ENCODE measurements around the gene AGL.
"Not testable (repeated sequence)": the region's sequence is repeated elsewhere in the genome, so short reads cannot be mapped to it uniquely, and the experiment has no call there.

Gene AGL

GRCh38 chr1:99963041-99963795 is 113.1 kb downstream of the AGL start:
- H3K4me3 ChIP-seq (ENCODE audit: low read depth, low read length), result no peak overlapping the region
- H3K9ac ChIP-seq (ENCODE audit: low read length), result no peak overlapping the region
- H3K4me1 ChIP-seq (ENCODE audit: control insufficient read depth, insufficient read depth, low read length), result peaks cover 2% of the 10 kb centered on the region
- no peak overlapping the region for H3K27ac ChIP-seq (ENCODE audit: low read depth, low read length)
- no peaks in the 10 kb centered on the region for H3K36me3 ChIP-seq (ENCODE audit: control insufficient read depth, insufficient read depth, low read length)
- H3K27me3 ChIP-seq (ENCODE audit: control insufficient read depth, insufficient read depth, low read length), result no peaks in the 10 kb centered on the region
- H3K9me3 ChIP-seq (ENCODE audit: control insufficient read depth, insufficient read depth, low read depth, low read length), result no peaks in the 10 kb centered on the region

GRCh38 chr1:99964806-99965205 is 114.6 kb downstream of the AGL start:
- H3K9ac ChIP-seq (ENCODE audit: low read length), result no peak overlapping the region
- H3K27ac ChIP-seq (ENCODE audit: low read depth, low read length), result no peak overlapping the region
- H3K9me3 ChIP-seq (ENCODE audit: control insufficient read depth, insufficient read depth, low read depth, low read length), result no peaks in the 10 kb centered on the region
- no peaks in the 10 kb centered on the region for H3K36me3 ChIP-seq (ENCODE audit: control insufficient read depth, insufficient read depth, low read length)
- no peaks in the 10 kb centered on the region for H3K27me3 ChIP-seq (ENCODE audit: control insufficient read depth, insufficient read depth, low read length)
- H3K4me3 ChIP-seq (ENCODE audit: low read depth, low read length), result no peak overlapping the region
- H3K4me1 ChIP-seq (ENCODE audit: control insufficient read depth, insufficient read depth, low read length), result peaks cover 4% of the 10 kb centered on the region

- Histone ChIP-seq H3K27ac (ENCODE audit: low read depth, low read length) (no peak overlapping the region), H3K9ac (ENCODE audit: low read length) (no peak overlapping the region), H3K9me3 (ENCODE audit: control insufficient read depth, insufficient read depth, low read depth, low read length) (no peaks in the 10 kb centered on the region), H3K4me1 (ENCODE audit: control insufficient read depth, insufficient read depth, low read length) (peaks cover 7% of the 10 kb centered on the region), H3K36me3 (ENCODE audit: control insufficient read depth, insufficient read depth, low read length) (no peaks in the 10 kb centered on the region), H3K27me3 (ENCODE audit: control insufficient read depth, insufficient read depth, low read length) (no peaks in the 10 kb centered on the region), H3K4me3 (ENCODE audit: low read depth, low read length) (no peak overlapping the region)
These were observed 115.7 kb downstream of the AGL start for GRCh38 chr1:99965646-99966375.

- H3K9me3 ChIP-seq (ENCODE audit: control insufficient read depth, insufficient read depth, low read depth, low read length), result no peaks in the 10 kb centered on the region
- no peaks in the 10 kb centered on the region for H3K36me3 ChIP-seq (ENCODE audit: control insufficient read depth, insufficient read depth, low read length)
- H3K4me3 ChIP-seq (ENCODE audit: low read depth, low read length), result no peak overlapping the region
- no peaks in the 10 kb centered on the region for H3K27me3 ChIP-seq (ENCODE audit: control insufficient read depth, insufficient read depth, low read length)
- H3K4me1 ChIP-seq (ENCODE audit: control insufficient read depth, insufficient read depth, low read length), result peaks cover 8% of the 10 kb centered on the region
- no peak overlapping the region for H3K9ac ChIP-seq (ENCODE audit: low read length)
- no peak overlapping the region for H3K27ac ChIP-seq (ENCODE audit: low read depth, low read length)
These were observed 118.1 kb downstream of the AGL start for GRCh38 chr1:99968214-99968613.

- H3K9ac ChIP-seq (ENCODE audit: low read length), result peak overlapping the region; percentile 82
- H3K9me3 ChIP-seq (ENCODE audit: control insufficient read depth, insufficient read depth, low read depth, low read length), result no peaks in the 10 kb centered on the region
- H3K36me3 ChIP-seq (ENCODE audit: control insufficient read depth, insufficient read depth, low read length), result no peaks in the 10 kb centered on the region
- H3K4me1 ChIP-seq (ENCODE audit: control insufficient read depth, insufficient read depth, low read length), result peaks cover 8% of the 10 kb centered on the region
- no peaks in the 10 kb centered on the region for H3K27me3 ChIP-seq (ENCODE audit: control insufficient read depth, insufficient read depth, low read length)
- H3K27ac ChIP-seq (ENCODE audit: low read depth, low read length), result peak overlapping the region; percentile 11; the same call in 1 of the 2 replicates
- H3K4me3 ChIP-seq (ENCODE audit: low read depth, low read length), result peak overlapping the region; percentile 91
These were observed 119.1 kb downstream of the AGL start for GRCh38 chr1:99969260-99969728.

- Histone ChIP-seq H3K4me1 (ENCODE audit: control insufficient read depth, insufficient read depth, low read length) (peaks cover 8% of the 10 kb centered on the region), H3K27ac (ENCODE audit: low read depth, low read length) (peak within 1 kb of the TSS; percentile 11; the same call in 1 of the 2 replicates), H3K27me3 (ENCODE audit: control insufficient read depth, insufficient read depth, low read length) (no peaks in the 10 kb centered on the region), H3K9ac (ENCODE audit: low read length) (peak within 1 kb of the TSS; percentile 82), H3K36me3 (ENCODE audit: control insufficient read depth, insufficient read depth, low read length) (no peaks in the 10 kb centered on the region), H3K4me3 (ENCODE audit: low read depth, low read length) (peak within 1 kb of the TSS; percentile 91), H3K9me3 (ENCODE audit: control insufficient read depth, insufficient read depth, low read depth, low read length) (no peaks in the 10 kb centered on the region)
These were observed 119.8 kb downstream of the AGL start, which contains the start of gene SLC35A3 for GRCh38 chr1:99969729-99970621. Gene SLC35A3, plus strand, starts transcription at chr1:99969996. Its CDS starts 23,559 bp downstream, at chr1:99993555.

GRCh38 chr1:99970713-99971255 is 120.6 kb downstream of the AGL start:
- H3K4me3 ChIP-seq (ENCODE audit: low read depth, low read length), result peak overlapping the region; percentile 91
- no peak overlapping the region for H3K27ac ChIP-seq (ENCODE audit: low read depth, low read length)
- H3K27me3 ChIP-seq (ENCODE audit: control insufficient read depth, insufficient read depth, low read length), result no peaks in the 10 kb centered on the region
- peak overlapping the region; percentile 82 for H3K9ac ChIP-seq (ENCODE audit: low read length)
- H3K4me1 ChIP-seq (ENCODE audit: control insufficient read depth, insufficient read depth, low read length), result peaks cover 8% of the 10 kb centered on the region
- no peaks in the 10 kb centered on the region for H3K9me3 ChIP-seq (ENCODE audit: control insufficient read depth, insufficient read depth, low read depth, low read length)
- peaks cover 6% of the 10 kb centered on the region; the same call in 1 of the 2 replicates for H3K36me3 ChIP-seq (ENCODE audit: control insufficient read depth, insufficient read depth, low read length)

GRCh38 chr1:99972066-99972465 is 121.9 kb downstream of the AGL start:
- H3K4me1 ChIP-seq (ENCODE audit: control insufficient read depth, insufficient read depth, low read length); H3K9ac ChIP-seq (ENCODE audit: low read length); H3K36me3 ChIP-seq (ENCODE audit: control insufficient read depth, insufficient read depth, low read length); H3K27me3 ChIP-seq (ENCODE audit: control insufficient read depth, insufficient read depth, low read length); H3K27ac ChIP-seq (ENCODE audit: low read depth, low read length); H3K9me3 ChIP-seq (ENCODE audit: control insufficient read depth, insufficient read depth, low read depth, low read length); H3K4me3 ChIP-seq (ENCODE audit: low read depth, low read length): not testable (repeated sequence)

All from HUES6 (cell line).